HEK293 (cell line): ENCODE results near the gene PLEKHA7.

ENCODE experiments used
- GLIS2 ChIP-seq: fragments of 450-650 bp; formaldehyde crosslinking; IDR thresholded peaks from 2 replicates; pipeline ENCODE4 v1.5.1; 2016; ENCODE audit warnings: missing biosample characterization, missing genetic modification characterization
- HOXD13 ChIP-seq: sonication (generic); formaldehyde crosslinking; IDR thresholded peaks from 2 replicates; pipeline ENCODE4 v1.8.0; 2022; ENCODE audit warnings: missing genetic modification reagents, borderline replicate concordance
- KLF17 ChIP-seq: fragments of 450-650 bp; formaldehyde crosslinking; IDR thresholded peaks from 2 replicates; pipeline ENCODE4 v1.5.1; 2016; ENCODE audit warnings: missing biosample characterization, missing genetic modification characterization
- KLF8 ChIP-seq: fragments of 450-650 bp; formaldehyde crosslinking; IDR thresholded peaks from 2 replicates; pipeline ENCODE4 v1.5.1; 2016; ENCODE audit warnings: missing biosample characterization, missing genetic modification characterization
- MZF1 ChIP-seq: fragments of 450-650 bp; formaldehyde crosslinking; IDR thresholded peaks from 2 replicates; pipeline ENCODE4 v1.5.1; 2017; ENCODE audit warnings: missing biosample characterization, missing genetic modification characterization, borderline replicate concordance
- PRDM6 ChIP-seq: fragments of 450-650 bp; formaldehyde crosslinking; IDR thresholded peaks from 2 replicates; pipeline ENCODE4 v1.5.1; 2017; ENCODE audit warnings: missing biosample characterization, missing genetic modification characterization
- YY1 ChIP-seq: fragments of 450-650 bp; formaldehyde crosslinking; IDR thresholded peaks from 2 replicates; pipeline ENCODE4 v1.5.1; 2018; ENCODE audit warnings: missing biosample characterization, missing genetic modification characterization
- ZBTB21 ChIP-seq: fragments of 450-650 bp; formaldehyde crosslinking; IDR thresholded peaks from 2 replicates; pipeline ENCODE4 v1.5.1; 2017; ENCODE audit warnings: missing biosample characterization, missing genetic modification characterization
- ZFP37 ChIP-seq: fragments of 450-650 bp; formaldehyde crosslinking; IDR thresholded peaks from 2 replicates; pipeline ENCODE4 v1.5.1; 2016; ENCODE audit warnings: missing biosample characterization, missing genetic modification characterization
- ZFP69B ChIP-seq: fragments of 450-650 bp; formaldehyde crosslinking; IDR thresholded peaks from 2 replicates; pipeline ENCODE4 v1.5.1; 2016; ENCODE audit warnings: missing biosample characterization, missing genetic modification characterization
- ZNF175 ChIP-seq: fragments of 450-650 bp; formaldehyde crosslinking; IDR thresholded peaks from 2 replicates; pipeline ENCODE4 v1.5.1; 2016; ENCODE audit warnings: missing biosample characterization, missing genetic modification characterization
- ZNF292 ChIP-seq: fragments of 450-650 bp; formaldehyde crosslinking; IDR thresholded peaks from 2 replicates; pipeline ENCODE4 v1.5.1; 2016; ENCODE audit warnings: low read depth, missing biosample characterization, missing genetic modification characterization, borderline replicate concordance
- ZNF404 ChIP-seq: fragments of 450-650 bp; formaldehyde crosslinking; IDR thresholded peaks from 2 replicates; pipeline ENCODE4 v1.5.1; 2017; ENCODE audit warnings: missing biosample characterization, missing genetic modification characterization
- ZNF521 ChIP-seq: fragments of 450-650 bp; formaldehyde crosslinking; IDR thresholded peaks from 2 replicates; pipeline ENCODE4 v1.5.1; 2017; ENCODE audit warnings: missing biosample characterization, mild to moderate bottlenecking, missing genetic modification characterization
- ZNF558 ChIP-seq: fragments of 450-650 bp; formaldehyde crosslinking; IDR thresholded peaks from 2 replicates; pipeline ENCODE4 v1.5.1; 2016; ENCODE audit warnings: missing biosample characterization, missing genetic modification characterization
- ZNF571 ChIP-seq: fragments of 450-650 bp; formaldehyde crosslinking; IDR thresholded peaks from 2 replicates; pipeline ENCODE4 v1.5.0; 2017; ENCODE audit warnings: missing biosample characterization, missing genetic modification characterization
- ZNF629 ChIP-seq: fragments of 450-650 bp; formaldehyde crosslinking; IDR thresholded peaks from 2 replicates; pipeline ENCODE4 v1.5.1; 2017; ENCODE audit warnings: missing biosample characterization, missing genetic modification characterization
- ZNF654 ChIP-seq: fragments of 450-650 bp; formaldehyde crosslinking; IDR thresholded peaks from 2 replicates; pipeline ENCODE4 v1.5.1; 2016; ENCODE audit warnings: low read depth, missing biosample characterization, missing genetic modification characterization
- ZNF747 ChIP-seq: fragments of 450-650 bp; formaldehyde crosslinking; IDR thresholded peaks from 2 replicates; pipeline ENCODE4 v1.5.1; 2016; ENCODE audit warnings: missing biosample characterization, missing genetic modification characterization
- ZNF768 ChIP-seq: fragments of 450-650 bp; formaldehyde crosslinking; IDR thresholded peaks from 2 replicates; pipeline ENCODE4 v1.5.1; 2018; ENCODE audit warnings: missing biosample characterization, mild to moderate bottlenecking, missing genetic modification characterization
- ZNF830 ChIP-seq: fragments of 450-650 bp; IDR thresholded peaks from 2 replicates; pipeline ENCODE4 v1.5.0; 2018; ENCODE audit warnings: missing biosample characterization, missing genetic modification characterization, low read depth, mild to moderate bottlenecking, moderate library complexity
- ZSCAN23 ChIP-seq: fragments of 450-650 bp; formaldehyde crosslinking; IDR thresholded peaks from 2 replicates; pipeline ENCODE4 v1.5.1; 2016; ENCODE audit warnings: missing biosample characterization, missing genetic modification characterization
- TF ChIP-seq, protein P1 (sequence below): fragments of 450-650 bp; formaldehyde crosslinking; conservative IDR thresholded peaks from 2 replicates; pipeline ENCODE4 v1.5.1; 2016; ENCODE audit warnings: low read depth, missing biosample characterization, missing genetic modification characterization
- TF ChIP-seq, protein P2 (sequence below): fragments of 450-650 bp; formaldehyde crosslinking; IDR thresholded peaks from 2 replicates; pipeline ENCODE4 v1.5.1; 2016; ENCODE audit warnings: missing biosample characterization, missing genetic modification characterization, borderline replicate concordance
- TF ChIP-seq, protein P3 (sequence below): fragments of 450-650 bp; IDR thresholded peaks from 2 replicates; pipeline ENCODE4 v1.5.1; 2018; ENCODE audit warnings: missing biosample characterization, mild to moderate bottlenecking, missing genetic modification characterization
- TF ChIP-seq, protein P4 (sequence below): fragments of 450-650 bp; formaldehyde crosslinking; IDR thresholded peaks from 2 replicates; pipeline ENCODE4 v1.5.1; 2017; ENCODE audit warnings: missing biosample characterization, missing genetic modification characterization

PLEKHA7 gene

DNA sequence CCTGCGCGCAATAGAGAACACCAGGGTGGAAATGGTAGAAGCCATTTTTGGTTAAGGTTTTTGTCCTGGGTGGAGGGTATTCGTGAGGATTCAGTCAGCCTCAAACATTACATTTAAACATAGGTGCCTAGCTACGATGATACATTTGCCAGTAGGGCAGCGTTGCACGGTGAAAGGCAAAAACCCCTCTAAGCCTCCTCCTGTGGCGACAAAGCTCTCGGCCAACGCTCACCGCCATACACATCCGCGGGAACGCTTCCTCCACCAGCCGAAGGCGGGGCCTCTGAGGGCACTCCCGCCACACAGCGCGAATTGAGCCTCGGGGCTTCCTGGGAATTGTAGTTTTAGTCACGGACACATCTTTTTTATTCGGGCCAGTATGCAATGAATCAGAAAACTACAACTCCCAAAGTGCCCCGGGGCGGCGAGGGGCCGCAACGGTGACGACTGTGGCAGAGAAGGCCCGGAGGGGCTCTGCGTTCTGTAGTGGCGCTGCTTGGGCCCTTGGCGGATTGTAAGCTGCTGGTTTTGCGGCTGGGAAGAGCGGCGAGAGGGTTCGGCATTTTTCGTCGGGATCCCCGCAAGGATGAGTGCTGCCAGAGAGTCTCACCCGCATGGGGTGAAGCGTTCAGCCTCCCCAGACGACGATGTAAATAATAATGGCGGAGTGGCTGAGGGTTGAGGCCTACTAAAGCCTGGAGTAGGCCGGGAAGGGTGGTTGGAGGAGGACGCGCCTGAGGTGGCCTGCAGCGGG, 275.8 kb downstream of the PLEKHA7 start, which contains the start of gene C11orf58 (continued):
- TF ChIP-seq, protein P1, sequence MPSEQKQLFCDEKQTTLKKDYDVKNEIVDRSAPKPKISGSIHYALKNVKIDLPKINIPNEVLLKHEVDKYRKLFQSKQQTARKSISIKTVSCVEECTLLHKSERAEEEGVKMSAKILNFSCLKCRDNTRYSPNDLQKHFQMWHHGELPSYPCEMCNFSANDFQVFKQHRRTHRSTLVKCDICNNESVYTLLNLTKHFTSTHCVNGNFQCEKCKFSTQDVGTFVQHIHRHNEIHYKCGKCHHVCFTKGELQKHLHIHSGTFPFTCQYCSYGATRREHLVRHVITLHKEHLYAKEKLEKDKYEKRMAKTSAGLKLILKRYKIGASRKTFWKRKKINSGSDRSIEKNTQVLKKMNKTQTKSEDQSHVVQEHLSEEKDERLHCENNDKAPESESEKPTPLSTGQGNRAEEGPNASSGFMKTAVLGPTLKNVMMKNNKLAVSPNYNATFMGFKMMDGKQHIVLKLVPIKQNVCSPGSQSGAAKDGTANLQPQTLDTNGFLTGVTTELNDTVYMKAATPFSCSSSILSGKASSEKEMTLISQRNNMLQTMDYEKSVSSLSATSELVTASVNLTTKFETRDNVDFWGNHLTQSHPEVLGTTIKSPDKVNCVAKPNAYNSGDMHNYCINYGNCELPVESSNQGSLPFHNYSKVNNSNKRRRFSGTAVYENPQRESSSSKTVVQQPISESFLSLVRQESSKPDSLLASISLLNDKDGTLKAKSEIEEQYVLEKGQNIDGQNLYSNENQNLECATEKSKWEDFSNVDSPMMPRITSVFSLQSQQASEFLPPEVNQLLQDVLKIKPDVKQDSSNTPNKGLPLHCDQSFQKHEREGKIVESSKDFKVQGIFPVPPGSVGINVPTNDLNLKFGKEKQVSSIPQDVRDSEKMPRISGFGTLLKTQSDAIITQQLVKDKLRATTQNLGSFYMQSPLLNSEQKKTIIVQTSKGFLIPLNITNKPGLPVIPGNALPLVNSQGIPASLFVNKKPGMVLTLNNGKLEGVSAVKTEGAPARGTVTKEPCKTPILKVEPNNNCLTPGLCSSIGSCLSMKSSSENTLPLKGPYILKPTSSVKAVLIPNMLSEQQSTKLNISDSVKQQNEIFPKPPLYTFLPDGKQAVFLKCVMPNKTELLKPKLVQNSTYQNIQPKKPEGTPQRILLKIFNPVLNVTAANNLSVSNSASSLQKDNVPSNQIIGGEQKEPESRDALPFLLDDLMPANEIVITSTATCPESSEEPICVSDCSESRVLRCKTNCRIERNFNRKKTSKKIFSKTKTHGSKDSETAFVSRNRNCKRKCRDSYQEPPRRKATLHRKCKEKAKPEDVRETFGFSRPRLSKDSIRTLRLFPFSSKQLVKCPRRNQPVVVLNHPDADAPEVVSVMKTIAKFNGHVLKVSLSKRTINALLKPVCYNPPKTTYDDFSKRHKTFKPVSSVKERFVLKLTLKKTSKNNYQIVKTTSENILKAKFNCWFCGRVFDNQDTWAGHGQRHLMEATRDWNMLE (tag by site-specific recombination): no peak
- TF ChIP-seq ZSCAN23 (tag by site-specific recombination): no peak
- TF ChIP-seq HOXD13: no peak
- no peak for TF ChIP-seq ZNF175
- 0 out of 2 replicates have a peak, but pooled peaks have one; percentile 20 for TF ChIP-seq ZBTB21 (tag by site-specific recombination)
- no peak for TF ChIP-seq ZNF768 (tag by site-specific recombination)
- no peak for TF ChIP-seq ZNF830 (tag by site-specific recombination)
- no peak for TF ChIP-seq ZNF404
- TF ChIP-seq, protein P2, sequence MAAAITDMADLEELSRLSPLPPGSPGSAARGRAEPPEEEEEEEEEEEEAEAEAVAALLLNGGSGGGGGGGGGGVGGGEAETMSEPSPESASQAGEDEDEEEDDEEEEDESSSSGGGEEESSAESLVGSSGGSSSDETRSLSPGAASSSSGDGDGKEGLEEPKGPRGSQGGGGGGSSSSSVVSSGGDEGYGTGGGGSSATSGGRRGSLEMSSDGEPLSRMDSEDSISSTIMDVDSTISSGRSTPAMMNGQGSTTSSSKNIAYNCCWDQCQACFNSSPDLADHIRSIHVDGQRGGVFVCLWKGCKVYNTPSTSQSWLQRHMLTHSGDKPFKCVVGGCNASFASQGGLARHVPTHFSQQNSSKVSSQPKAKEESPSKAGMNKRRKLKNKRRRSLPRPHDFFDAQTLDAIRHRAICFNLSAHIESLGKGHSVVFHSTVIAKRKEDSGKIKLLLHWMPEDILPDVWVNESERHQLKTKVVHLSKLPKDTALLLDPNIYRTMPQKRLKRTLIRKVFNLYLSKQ: no peak
- TF ChIP-seq, protein P3, sequence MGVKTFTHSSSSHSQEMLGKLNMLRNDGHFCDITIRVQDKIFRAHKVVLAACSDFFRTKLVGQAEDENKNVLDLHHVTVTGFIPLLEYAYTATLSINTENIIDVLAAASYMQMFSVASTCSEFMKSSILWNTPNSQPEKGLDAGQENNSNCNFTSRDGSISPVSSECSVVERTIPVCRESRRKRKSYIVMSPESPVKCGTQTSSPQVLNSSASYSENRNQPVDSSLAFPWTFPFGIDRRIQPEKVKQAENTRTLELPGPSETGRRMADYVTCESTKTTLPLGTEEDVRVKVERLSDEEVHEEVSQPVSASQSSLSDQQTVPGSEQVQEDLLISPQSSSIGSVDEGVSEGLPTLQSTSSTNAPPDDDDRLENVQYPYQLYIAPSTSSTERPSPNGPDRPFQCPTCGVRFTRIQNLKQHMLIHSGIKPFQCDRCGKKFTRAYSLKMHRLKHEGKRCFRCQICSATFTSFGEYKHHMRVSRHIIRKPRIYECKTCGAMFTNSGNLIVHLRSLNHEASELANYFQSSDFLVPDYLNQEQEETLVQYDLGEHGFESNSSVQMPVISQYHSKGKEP (tag by site-specific recombination): no peak
- no peak; the same call in 1 of the 2 replicates for TF ChIP-seq ZFP69B (tag by site-specific recombination)
- TF ChIP-seq, protein P4, sequence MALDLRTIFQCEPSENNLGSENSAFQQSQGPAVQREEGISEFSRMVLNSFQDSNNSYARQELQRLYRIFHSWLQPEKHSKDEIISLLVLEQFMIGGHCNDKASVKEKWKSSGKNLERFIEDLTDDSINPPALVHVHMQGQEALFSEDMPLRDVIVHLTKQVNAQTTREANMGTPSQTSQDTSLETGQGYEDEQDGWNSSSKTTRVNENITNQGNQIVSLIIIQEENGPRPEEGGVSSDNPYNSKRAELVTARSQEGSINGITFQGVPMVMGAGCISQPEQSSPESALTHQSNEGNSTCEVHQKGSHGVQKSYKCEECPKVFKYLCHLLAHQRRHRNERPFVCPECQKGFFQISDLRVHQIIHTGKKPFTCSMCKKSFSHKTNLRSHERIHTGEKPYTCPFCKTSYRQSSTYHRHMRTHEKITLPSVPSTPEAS (tag by site-specific recombination): no peak
- no peak for TF ChIP-seq ZNF654
- no peak for TF ChIP-seq ZNF571
- TF ChIP-seq PRDM6 (tag by site-specific recombination): no peak
- no peak for TF ChIP-seq MZF1 (tag by site-specific recombination)
- peak; percentile 91 for TF ChIP-seq YY1 (tag by site-specific recombination)
- peak; percentile 36; the same call in 1 of the 2 replicates for TF ChIP-seq KLF17 (tag by site-specific recombination)
- TF ChIP-seq ZNF747 (tag by site-specific recombination): no peak
- TF ChIP-seq ZNF629 (tag by site-specific recombination): peak; percentile 60
- no peak for TF ChIP-seq ZNF292
- TF ChIP-seq ZFP37 (tag by site-specific recombination): peak; percentile 69; the same call in 1 of the 2 replicates
- no peak for TF ChIP-seq ZNF521
- TF ChIP-seq KLF8 (tag by site-specific recombination): peak; percentile 65; the same call in 1 of the 2 replicates
- 0 out of 2 replicates have a peak, but pooled peaks have one; percentile 16 for TF ChIP-seq ZNF558 (tag by site-specific recombination)
- peak; percentile 69 for TF ChIP-seq GLIS2
